ENCODE measurements around the gene DPH1.

Gene DPH1

DNA sequence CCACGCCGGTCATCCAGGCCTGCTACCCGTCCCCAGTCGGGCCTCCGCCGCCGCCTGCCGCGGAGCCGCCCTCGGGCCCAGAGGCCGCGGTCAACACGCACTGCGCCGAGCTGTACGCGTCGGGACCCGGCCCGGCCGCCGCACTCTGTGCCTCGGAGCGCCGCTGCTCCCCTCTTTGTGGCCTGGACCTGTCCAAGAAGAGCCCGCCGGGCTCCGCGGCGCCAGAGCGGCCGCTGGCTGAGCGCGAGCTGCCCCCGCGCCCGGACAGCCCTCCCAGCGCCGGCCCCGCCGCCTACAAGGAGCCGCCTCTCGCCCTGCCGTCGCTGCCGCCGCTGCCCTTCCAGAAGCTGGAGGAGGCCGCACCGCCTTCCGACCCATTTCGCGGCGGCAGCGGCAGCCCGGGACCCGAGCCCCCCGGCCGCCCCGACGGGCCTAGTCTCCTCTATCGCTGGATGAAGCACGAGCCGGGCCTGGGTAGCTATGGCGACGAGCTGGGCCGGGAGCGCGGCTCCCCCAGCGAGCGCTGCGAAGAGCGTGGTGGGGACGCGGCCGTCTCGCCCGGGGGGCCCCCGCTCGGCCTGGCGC, 27.3 kb downstream of the DPH1 start:
- no peak for DNase-seq (ENCODE audit: extremely low read depth, low read depth)
- no peak for TF ChIP-seq CTCF (IDR thresholded peaks at IDR 0.05; ENCODE audit: low read depth, low read length)

- DNase-seq (ENCODE audit: extremely low read depth, low read depth), result no peak
- no peak for TF ChIP-seq CTCF (IDR thresholded peaks at IDR 0.05; ENCODE audit: low read depth, low read length)
Observed at GRCh38 chr17:2057760-2058585, 28.0 kb downstream of the DPH1 start.

DNA sequence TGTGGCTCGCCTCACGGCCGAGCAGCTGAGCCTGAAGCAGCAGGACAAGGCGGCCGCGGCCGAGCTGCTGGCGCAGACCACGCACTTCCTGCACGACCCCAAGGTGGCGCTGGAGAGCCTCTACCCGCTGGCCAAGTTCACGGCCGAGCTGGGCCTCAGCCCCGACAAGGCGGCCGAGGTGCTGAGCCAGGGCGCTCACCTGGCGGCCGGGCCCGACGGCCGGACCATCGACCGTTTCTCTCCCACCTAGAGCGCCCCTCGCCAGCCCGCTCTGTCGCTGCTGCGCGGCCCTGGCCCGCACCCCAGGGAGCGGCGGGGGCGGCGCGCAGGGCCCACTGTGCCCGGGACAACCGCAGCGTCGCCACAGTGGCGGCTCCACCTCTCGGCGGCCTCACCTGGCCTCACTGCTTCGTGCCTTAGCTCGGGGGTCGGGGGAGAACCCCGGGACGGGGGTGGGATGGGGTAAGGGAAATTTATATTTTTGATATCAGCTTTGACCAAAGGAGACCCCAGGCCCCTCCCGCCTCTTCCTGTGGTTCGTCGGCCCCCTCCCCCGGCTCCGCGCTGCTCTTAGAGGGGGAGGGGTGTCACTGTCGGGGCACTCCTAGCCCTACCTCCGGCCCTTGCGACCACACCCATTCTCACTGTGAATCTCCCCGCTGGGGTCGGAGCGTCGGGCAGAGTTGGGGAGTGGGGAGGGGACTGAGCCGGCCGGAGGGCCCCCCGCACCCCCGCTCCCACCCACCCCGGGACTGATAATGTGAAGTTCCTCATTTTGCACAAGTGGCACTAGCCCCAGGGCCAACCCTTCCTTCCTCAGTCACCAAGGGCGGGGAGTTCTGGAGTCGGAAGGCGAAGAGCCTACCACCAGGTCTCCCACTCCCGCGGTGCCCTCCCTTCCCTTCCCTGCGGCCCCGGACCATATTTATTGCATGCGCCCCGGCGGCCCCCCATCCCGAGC, 28.9 kb downstream of the DPH1 start:
- peak; percentile 46 for TF ChIP-seq CTCF (IDR thresholded peaks at IDR 0.05; ENCODE audit: low read depth, low read length)

DNA sequence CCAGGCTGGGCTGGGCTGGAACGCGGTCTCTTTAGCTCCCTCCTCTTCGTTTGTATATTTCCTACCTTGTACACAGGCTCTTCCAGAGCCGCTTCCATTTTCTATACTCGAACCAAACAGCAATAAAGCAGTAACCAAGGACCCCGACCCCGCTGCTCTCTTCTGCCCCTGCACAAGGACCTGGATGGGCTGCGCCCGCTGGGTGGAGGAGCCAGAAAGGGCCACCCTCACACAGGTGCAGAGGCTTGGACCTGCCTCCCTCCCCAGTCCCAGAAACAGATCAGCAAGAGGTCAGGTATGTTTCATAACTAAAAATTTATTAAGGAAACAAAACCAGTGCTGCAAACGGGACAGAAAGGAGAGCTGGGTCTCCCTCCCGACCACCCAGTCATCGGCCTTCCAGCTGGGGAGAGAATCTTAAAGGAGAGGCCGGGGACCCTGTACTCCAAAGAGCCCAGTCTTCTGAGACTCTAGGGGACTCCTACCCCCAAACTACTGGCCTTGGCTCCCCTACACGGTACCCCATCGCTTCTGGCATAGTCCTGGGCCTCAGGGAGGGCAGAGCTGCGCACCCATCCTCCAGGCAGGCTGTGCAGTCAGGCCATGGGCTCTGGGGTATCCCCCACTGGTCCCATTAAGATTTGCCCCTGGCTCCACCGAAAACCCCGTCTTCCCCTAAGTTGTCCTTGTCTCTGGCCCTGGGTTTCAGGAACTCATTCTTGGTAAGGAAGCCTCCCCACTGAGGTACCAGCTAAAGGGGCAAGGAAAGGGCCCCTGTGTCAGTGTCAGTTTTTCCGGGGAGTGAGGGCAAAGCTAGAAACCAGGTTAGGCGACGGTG, 29.8 kb downstream of the DPH1 start:
- TF ChIP-seq CTCF (IDR thresholded peaks at IDR 0.05; ENCODE audit: low read depth, low read length), result no peak
- DNase-seq (ENCODE audit: extremely low read depth, low read depth), result no peak

More for the DNA sequence above, 28.9 kb downstream of the DPH1 start:
- no peak for DNase-seq (ENCODE audit: extremely low read depth, low read depth)

- no peak for DNase-seq (ENCODE audit: extremely low read depth, low read depth)
- TF ChIP-seq CTCF (IDR thresholded peaks at IDR 0.05; ENCODE audit: low read depth, low read length), result no peak
Observed at GRCh38 chr17:2060385-2060658, 30.4 kb downstream of the DPH1 start.

GRCh38 chr17:2060681-2061440, 30.9 kb downstream of the DPH1 start:
- no peak for DNase-seq (ENCODE audit: extremely low read depth, low read depth)
- TF ChIP-seq CTCF (IDR thresholded peaks at IDR 0.05; ENCODE audit: low read depth, low read length), result no peak

All from AG09319 (cell line).